ENCODE data around the gene SRRM3.
"Not testable (repeated sequence)": the region's sequence is repeated elsewhere in the genome, so short reads cannot be mapped to it uniquely, and the experiment has no call there.

GRCh38 chr7:76335417-76335816 lies 133.7 kb downstream of the SRRM3 start:
- TF ChIP-seq CTCF, POLR2A (IDR thresholded peaks at IDR 0.05): not testable (repeated sequence)

Measured in esophagus squamous epithelium (tissue), 4 donors.